Osteoblast (primary cell): ENCODE measurements around the gene HDDC3. TPM values are rescaled to one million over a fixed set of nuclear protein-coding genes. Genes with fewer than 3 reads are reported as not detected.

Experiments used
- DNase-seq: peaks from one replicate; pipeline ENCODE4 v3.0.0; 2011; ENCODE audit warnings: low spot score, mixed read lengths; ENCODE audit not compliant: insufficient read length; ENCODE audit errors: missing footprints
- H2AFZ ChIP-seq: 2 replicates; pipeline ENCODE4 v1.6.0; 2011; ENCODE audit warnings: mild to moderate bottlenecking, low read length
- H3K27ac ChIP-seq: 2 replicates; pipeline ENCODE4 v1.5.1; 2011; ENCODE audit warnings: mild to moderate bottlenecking, low read depth, low read length, moderate library complexity
- H3K27me3 ChIP-seq: 2 replicates; pipeline ENCODE4 v1.6.0; 2012; ENCODE audit warnings: mild to moderate bottlenecking, control low read depth, inconsistent platforms, low read length, moderate library complexity; ENCODE audit not compliant: insufficient read depth
- H3K36me3 ChIP-seq: 2 replicates; pipeline ENCODE4 v1.5.1; 2011; ENCODE audit warnings: mild to moderate bottlenecking, low read length, control low read depth, moderate library complexity; ENCODE audit not compliant: insufficient read depth
- H3K4me1 ChIP-seq: 2 replicates; pipeline ENCODE4 v1.5.1; 2011; ENCODE audit warnings: mild to moderate bottlenecking, low read length, control low read depth, moderate library complexity; ENCODE audit not compliant: insufficient read depth
- H3K4me2 ChIP-seq: 2 replicates; pipeline ENCODE4 v1.6.0; 2011; ENCODE audit warnings: mild to moderate bottlenecking, low read length; ENCODE audit not compliant: insufficient read depth
- H3K4me3 ChIP-seq: fragments of 200-600 bp; sonication (generic); 3 replicates; pipeline ENCODE4 v1.5.1; 2012; ENCODE audit warnings: mild to moderate bottlenecking, low read length, inconsistent platforms; ENCODE audit not compliant: insufficient read depth
- H3K79me2 ChIP-seq: 2 replicates; pipeline ENCODE4 v1.6.0; 2012; ENCODE audit warnings: mild to moderate bottlenecking, low read length, control low read depth, inconsistent platforms; ENCODE audit not compliant: insufficient read depth
- H3K9me3 ChIP-seq: 2 replicates; pipeline ENCODE4 v1.5.1; 2011; ENCODE audit warnings: low read depth, low read length, control low read depth
- H4K20me1 ChIP-seq: 2 replicates; pipeline ENCODE4 v1.6.0; 2012; ENCODE audit warnings: mild to moderate bottlenecking, low read length, control low read depth; ENCODE audit not compliant: insufficient read depth
- CTCF ChIP-seq: IDR thresholded peaks from 2 replicates; pipeline ENCODE4 v1.5.1; 2011; ENCODE audit warnings: mild to moderate bottlenecking, low read depth, low read length, moderate library complexity; ENCODE audit errors: extremely low read depth
- total RNA-seq: library from RNA; depleted of rRNA; stranded (reverse); fragments of >200 nt; gene quantifications from 2 replicates; pipeline ENCODE4 v1.2.3, GENCODE V29; 2012

The HDDC3 gene
- total RNA-seq, 1 donor, result 11.6 TPM

- no peak for TF ChIP-seq CTCF
- H3K27me3 ChIP-seq, result no peaks in the 10 kb centered on the region
- H3K27ac ChIP-seq, result no peak overlapping the region
- no peak overlapping the region for H3K4me3 ChIP-seq
- no peak overlapping the region for H3K4me2 ChIP-seq
- H4K20me1 ChIP-seq, result peaks cover 6% of the 10 kb centered on the region
- H3K36me3 ChIP-seq, result peaks cover 73% of the 10 kb centered on the region
- peaks cover 12% of the 10 kb centered on the region for H3K4me1 ChIP-seq
- H3K9me3 ChIP-seq, result no peaks in the 10 kb centered on the region
- no peak overlapping the region for H2AFZ ChIP-seq
- no peak for DNase-seq
- peaks cover 22% of the 10 kb centered on the region for H3K79me2 ChIP-seq
Observed at GRCh38 chr15:90939756-90940155, 7.4 kb upstream of the HDDC3 start.

- peak; percentile 19 for DNase-seq
- TF ChIP-seq CTCF, result no peak
- Histone ChIP-seq H3K4me3 (no peak overlapping the region), H4K20me1 (peaks cover 6% of the 10 kb centered on the region), H2AFZ (no peak overlapping the region), H3K4me2 (no peak overlapping the region), H3K79me2 (peaks cover 22% of the 10 kb centered on the region), H3K36me3 (peaks cover 60% of the 10 kb centered on the region), H3K9me3 (no peaks in the 10 kb centered on the region), H3K27ac (no peak overlapping the region), H3K4me1 (peaks cover 22% of the 10 kb centered on the region), H3K27me3 (no peaks in the 10 kb centered on the region)
Observed at GRCh38 chr15:90938261-90938660, 5.9 kb upstream of the HDDC3 start.

GRCh38 chr15:90936823-90937222 is 4.5 kb upstream of the HDDC3 start:
- Histone ChIP-seq H3K27ac (no peak overlapping the region), H3K4me2 (peak overlapping the region; percentile 77), H4K20me1 (peaks cover 6% of the 10 kb centered on the region), H2AFZ (no peak overlapping the region), H3K27me3 (no peaks in the 10 kb centered on the region), H3K4me1 (peaks cover 28% of the 10 kb centered on the region), H3K36me3 (peaks cover 46% of the 10 kb centered on the region), H3K79me2 (peaks cover 25% of the 10 kb centered on the region), H3K4me3 (no peak overlapping the region), H3K9me3 (no peaks in the 10 kb centered on the region)
- TF ChIP-seq CTCF, result no peak
- peak; percentile 56 for DNase-seq

- peak within 1 kb of the TSS; percentile 86 for H3K4me3 ChIP-seq
- DNase-seq, result peak; percentile 98
- H3K9me3 ChIP-seq, result no peaks in the 10 kb centered on the region
- peak within 1 kb of the TSS; percentile 64 for H3K27ac ChIP-seq
- peaks cover 26% of the 10 kb centered on the region for H3K79me2 ChIP-seq
- peak within 1 kb of the TSS; percentile 82 for H2AFZ ChIP-seq
- H3K4me1 ChIP-seq, result peaks cover 36% of the 10 kb centered on the region
- TF ChIP-seq CTCF, result no peak
- no peaks in the 10 kb centered on the region for H3K27me3 ChIP-seq
- H4K20me1 ChIP-seq, result peaks cover 5% of the 10 kb centered on the region
- peaks cover 33% of the 10 kb centered on the region for H3K36me3 ChIP-seq
- peak within 1 kb of the TSS; percentile 77 for H3K4me2 ChIP-seq
Observed at GRCh38 chr15:90934949-90935751, 2.8 kb upstream of the HDDC3 start, which contains the start of gene UNC45A. Gene UNC45A (plus strand): TSS chr15:90935285. CDS start chr15:90935325, 40 bp downstream.
